GM12878 (cell line): ENCODE data around the gene STAT5A. TPM values are rescaled to one million over a fixed set of nuclear protein-coding genes. Genes with fewer than 3 reads are reported as not detected.

Source experiments
- ATAC-seq: fragments of 200-7000 bp; cut with Tn5 transposase; 3 replicates; pipeline ENCODE4 v1.9.1; 2020; ENCODE audit warnings: mild to moderate bottlenecking, moderate library complexity
- BruUV-seq: library from RNA; stranded (reverse); fragments of 400-500 nt; replicated peaks from 2 replicates; lab custom pipeline; 2021; lab: Mats Ljungman, UMichigan
- CTCF ChIA-PET: fragments of 300-600 bp; sonication (Branson Sonifier 250); formaldehyde crosslinking; extraction: SDS; loops from one replicate; lab custom pipeline; 2021; ENCODE audit warnings: inconsistent platforms; lab: Yijun Ruan, JAX
- POLR2A ChIA-PET: fragments of 350-600 bp; formaldehyde crosslinking; extraction: SDS; loops from one replicate; lab custom pipeline; 2021; ENCODE audit warnings: inconsistent platforms; lab: Charles Lee
- RAD21 ChIA-PET: fragments of 300-600 bp; sonication (Branson Sonifier 250); formaldehyde crosslinking; loops from one replicate; lab custom pipeline; 2023; ENCODE audit warnings: antibody characterized with exemption; ENCODE audit not compliant: unreplicated experiment; lab: Charles Lee
- SMC1A ChIA-PET: fragments of 300-600 bp; sonication (Branson Sonifier 250); formaldehyde crosslinking; loops from one replicate; lab custom pipeline; 2023; ENCODE audit not compliant: unreplicated experiment, uncharacterized antibody; lab: Charles Lee
- DNase-seq: peaks from one replicate; pipeline ENCODE4 v3.0.0-alpha.2; 2011; ENCODE audit warnings: low read depth, low spot score
- FAIRE-seq: peaks from 3 replicates; lab custom pipeline; 2011; peaks lifted over from hg19 to GRCh38; lab: Jason Lieb, UNC
- H2AFZ ChIP-seq: 2 replicates; pipeline ENCODE4 v1.6.0; 2011; ENCODE audit warnings: low read depth, low read length, control low read depth; ENCODE audit not compliant: control insufficient read depth
- H3K27ac ChIP-seq: 2 replicates; pipeline ENCODE4 v1.5.1; 2011; ENCODE audit warnings: control low read depth; ENCODE audit not compliant: control insufficient read depth, insufficient read depth
- H3K27me3 ChIP-seq, 2 experiments: replicated peaks in 1 of 2; 2 replicates each; pipeline versions ENCODE4 v1.6.0 to v1.6.1; 2011; ENCODE audit warnings: low read length in 1 of 2; ENCODE audit not compliant: control insufficient read depth in 2 of 2, insufficient read depth in 2 of 2
- H3K36me3 ChIP-seq, 2 experiments: 2 replicates each; pipeline ENCODE4 v1.5.1; 2011; ENCODE audit warnings: low read length in 1 of 2; ENCODE audit not compliant: control insufficient read depth in 2 of 2, insufficient read depth in 2 of 2
- H3K4me1 ChIP-seq: 2 replicates; pipeline ENCODE4 v1.6.1; 2011; ENCODE audit warnings: mild to moderate bottlenecking, low read length, moderate library complexity, mixed read lengths; ENCODE audit not compliant: control insufficient read depth, insufficient read depth
- H3K4me2 ChIP-seq: 2 replicates; pipeline ENCODE4 v1.6.0; 2011; ENCODE audit warnings: control low read depth; ENCODE audit not compliant: control insufficient read depth, insufficient read depth
- H3K4me3 ChIP-seq: fragments of 200-600 bp; sonication (generic); 2 replicates; pipeline ENCODE4 v1.5.1; 2016
- H3K79me2 ChIP-seq: 2 replicates; pipeline ENCODE4 v1.6.0; 2011; ENCODE audit warnings: low read length; ENCODE audit not compliant: control insufficient read depth, insufficient read depth
- H3K9ac ChIP-seq: 2 replicates; pipeline ENCODE4 v1.8.0; 2011; ENCODE audit warnings: low read length, control low read depth, mixed read lengths; ENCODE audit not compliant: control insufficient read depth, insufficient read depth
- H3K9me3 ChIP-seq: replicated peaks from 3 replicates; pipeline ENCODE4 v1.5.1; 2011; ENCODE audit warnings: mild to moderate bottlenecking, low read length; ENCODE audit not compliant: control insufficient read depth, insufficient read depth
- H4K20me1 ChIP-seq: 2 replicates; pipeline ENCODE4 v1.6.0; 2011; ENCODE audit not compliant: control insufficient read depth, insufficient read depth
- BMI1 ChIP-seq: fragments of 450-650 bp; IDR thresholded peaks from 2 replicates; pipeline ENCODE4 v1.6.1; 2016; ENCODE audit warnings: mild to moderate bottlenecking, moderate library complexity, borderline replicate concordance
- EGR1 ChIP-seq, 2 experiments: IDR thresholded peaks; 1 replicate in 1 of 2; 2 replicates in 1 of 2; pipeline ENCODE4 v1.6.1; 2011 to 2012; ENCODE audit warnings: low read depth in 2 of 2, low read length in 2 of 2, borderline replicate concordance in 1 of 2, mild to moderate bottlenecking in 1 of 2, moderate library complexity in 1 of 2
- FOS ChIP-seq: IDR thresholded peaks from 3 replicates; pipeline ENCODE4 v1.6.1; 2011; ENCODE audit warnings: borderline replicate concordance; ENCODE audit not compliant: insufficient read length; ENCODE audit errors: extremely low read depth
- LARP7 ChIP-seq: fragments of 450-650 bp; IDR thresholded peaks from 2 replicates; pipeline ENCODE4 v1.6.1; 2017; ENCODE audit warnings: mild to moderate bottlenecking
- MXI1 ChIP-seq: fragments of 150-350 bp; IDR thresholded peaks from 2 replicates; pipeline ENCODE4 v1.6.1; 2011; ENCODE audit warnings: low read depth, mild to moderate bottlenecking, inconsistent platforms, low read length, improper control_type of control experiment
- YBX1 ChIP-seq: fragments of 450-650 bp; IDR thresholded peaks from 2 replicates; pipeline ENCODE4 v1.6.1; 2016; ENCODE audit warnings: antibody characterized with exemption
- WGBS: methylation state at CpG from one replicate; pipeline ENCODE4 v1.1.6; 2016; ENCODE audit warnings: low lambda C conversion rate; ENCODE audit not compliant: insufficient replicate concordance, insufficient coverage; ENCODE audit errors: missing lambda C conversion rate; 5-methylcytosine and 5-hydroxymethylcytosine counted together
- in situ Hi-C: fragments of 300-500 bp; cut with MboI; formaldehyde crosslinking; loops from 9 replicates; pipeline ENCODE4 v1.14.3; 2018; ENCODE audit warnings: mixed read lengths
- intact Hi-C: fragments of 100-400 bp; cut with micrococcal nuclease; formaldehyde crosslinking; loops from one replicate; pipeline ENCODE4 v1.14.2; 2022; ENCODE audit not compliant: unreplicated experiment
- polyA plus RNA-seq, 11 experiments: library from polyadenylated mRNA; depleted of rRNA in 4 of 11; unstranded in 6 of 11; stranded (reverse) in 5 of 11; fragments of >200 nt; fragmentation: Nextera tagmentation in 4 of 11; fragmentation: Illumina TruSeq in 1 of 11; extraction: Ambion mirVana in 4 of 11; extraction: Trizol in 1 of 11; gene quantifications; 1 replicate in 1 of 11; 2 replicates in 10 of 11; pipeline versions ENCODE4 v1.2.1 to v1.2.3, GENCODE V29; 2011 to 2016; ENCODE audit warnings: inconsistent platforms in 2 of 11, missing spikeins in 2 of 11, low read depth in 1 of 11
- total RNA-seq, 4 experiments: library from RNA; depleted of rRNA in 3 of 4; stranded (reverse); fragments of >200 nt in 3 of 4; fragmentation: Illumina TruSeq in 1 of 4; extraction: Trizol in 1 of 4; gene quantifications; 2 replicates each; pipeline versions ENCODE4 v1.2.1 to v1.2.3, GENCODE V29; 2013 to 2021
- TF ChIP-seq, protein P1 (sequence below): IDR thresholded peaks from 2 replicates; pipeline ENCODE4 v1.6.1; 2012; ENCODE audit warnings: low read depth, low read length, improper control_type of control experiment
- TF ChIP-seq, protein P2 (sequence below): IDR thresholded peaks from 2 replicates; pipeline ENCODE4 v1.6.1; 2011; ENCODE audit warnings: low read depth, mild to moderate bottlenecking, low read length, moderate library complexity, borderline replicate concordance; ENCODE audit errors: extremely low read depth
- TF ChIP-seq, protein P3 (sequence below): fragments of 450-650 bp; formaldehyde crosslinking; IDR thresholded peaks from 2 replicates; pipeline ENCODE4 v1.5.0; 2022; ENCODE audit warnings: mild to moderate bottlenecking, missing genetic modification characterization

The STAT5A gene
- total and polyA plus RNA-seq, 10 of the 15 experiments (the other 5 are each of a cell fraction or from before 2014, with no cell fraction given) = 14.8 to 86.4 (median 41.5) TPM

DNA sequence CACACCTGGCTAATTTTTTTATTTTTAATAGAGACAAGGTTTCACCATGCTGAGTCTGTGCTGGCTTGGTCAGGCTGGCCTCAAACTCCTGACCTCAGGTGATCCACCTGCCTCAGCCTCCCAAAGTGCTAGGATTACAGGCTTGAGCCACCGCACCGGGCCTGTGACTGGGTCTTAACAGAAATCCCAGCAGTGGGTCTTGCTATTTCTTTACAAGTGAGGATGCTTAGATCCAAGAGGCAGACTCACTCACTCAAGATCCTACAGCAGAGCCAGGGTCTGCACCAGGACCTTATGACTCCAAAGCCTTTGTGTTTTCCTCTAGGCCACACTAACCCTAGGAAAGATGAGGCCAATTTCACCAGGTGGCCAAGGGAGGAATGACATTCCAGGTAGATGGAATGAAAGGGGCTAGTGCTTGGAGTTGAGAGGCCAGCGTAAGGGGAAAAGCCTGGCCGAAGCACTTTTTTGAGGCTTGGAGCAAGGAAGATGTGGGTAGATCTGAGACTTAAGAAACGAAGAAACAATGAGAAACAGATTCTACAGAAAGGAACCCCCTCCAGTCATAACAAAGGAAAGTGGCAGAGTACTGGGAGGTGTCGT lies 5.7 kb upstream of the STAT5A start:
- no TSS peak for BruUV-seq
- Histone ChIP-seq H3K9ac (no peak overlapping the region), H3K4me2 (no peak overlapping the region), H3K9me3 (no peaks in the 10 kb centered on the region), H3K27ac (no peak overlapping the region)
- intact Hi-C loops = no loop called here
- DNase-seq = no peak
- TF ChIP-seq YBX1 = no peak
- TF ChIP-seq MXI1 = no peak
- TF ChIP-seq, protein P1, sequence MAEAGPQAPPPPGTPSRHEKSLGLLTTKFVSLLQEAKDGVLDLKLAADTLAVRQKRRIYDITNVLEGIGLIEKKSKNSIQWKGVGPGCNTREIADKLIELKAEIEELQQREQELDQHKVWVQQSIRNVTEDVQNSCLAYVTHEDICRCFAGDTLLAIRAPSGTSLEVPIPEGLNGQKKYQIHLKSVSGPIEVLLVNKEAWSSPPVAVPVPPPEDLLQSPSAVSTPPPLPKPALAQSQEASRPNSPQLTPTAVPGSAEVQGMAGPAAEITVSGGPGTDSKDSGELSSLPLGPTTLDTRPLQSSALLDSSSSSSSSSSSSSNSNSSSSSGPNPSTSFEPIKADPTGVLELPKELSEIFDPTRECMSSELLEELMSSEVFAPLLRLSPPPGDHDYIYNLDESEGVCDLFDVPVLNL = no peak
- TF ChIP-seq, protein P2, sequence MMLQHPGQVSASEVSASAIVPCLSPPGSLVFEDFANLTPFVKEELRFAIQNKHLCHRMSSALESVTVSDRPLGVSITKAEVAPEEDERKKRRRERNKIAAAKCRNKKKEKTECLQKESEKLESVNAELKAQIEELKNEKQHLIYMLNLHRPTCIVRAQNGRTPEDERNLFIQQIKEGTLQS = no peak
- TF ChIP-seq, protein P3, sequence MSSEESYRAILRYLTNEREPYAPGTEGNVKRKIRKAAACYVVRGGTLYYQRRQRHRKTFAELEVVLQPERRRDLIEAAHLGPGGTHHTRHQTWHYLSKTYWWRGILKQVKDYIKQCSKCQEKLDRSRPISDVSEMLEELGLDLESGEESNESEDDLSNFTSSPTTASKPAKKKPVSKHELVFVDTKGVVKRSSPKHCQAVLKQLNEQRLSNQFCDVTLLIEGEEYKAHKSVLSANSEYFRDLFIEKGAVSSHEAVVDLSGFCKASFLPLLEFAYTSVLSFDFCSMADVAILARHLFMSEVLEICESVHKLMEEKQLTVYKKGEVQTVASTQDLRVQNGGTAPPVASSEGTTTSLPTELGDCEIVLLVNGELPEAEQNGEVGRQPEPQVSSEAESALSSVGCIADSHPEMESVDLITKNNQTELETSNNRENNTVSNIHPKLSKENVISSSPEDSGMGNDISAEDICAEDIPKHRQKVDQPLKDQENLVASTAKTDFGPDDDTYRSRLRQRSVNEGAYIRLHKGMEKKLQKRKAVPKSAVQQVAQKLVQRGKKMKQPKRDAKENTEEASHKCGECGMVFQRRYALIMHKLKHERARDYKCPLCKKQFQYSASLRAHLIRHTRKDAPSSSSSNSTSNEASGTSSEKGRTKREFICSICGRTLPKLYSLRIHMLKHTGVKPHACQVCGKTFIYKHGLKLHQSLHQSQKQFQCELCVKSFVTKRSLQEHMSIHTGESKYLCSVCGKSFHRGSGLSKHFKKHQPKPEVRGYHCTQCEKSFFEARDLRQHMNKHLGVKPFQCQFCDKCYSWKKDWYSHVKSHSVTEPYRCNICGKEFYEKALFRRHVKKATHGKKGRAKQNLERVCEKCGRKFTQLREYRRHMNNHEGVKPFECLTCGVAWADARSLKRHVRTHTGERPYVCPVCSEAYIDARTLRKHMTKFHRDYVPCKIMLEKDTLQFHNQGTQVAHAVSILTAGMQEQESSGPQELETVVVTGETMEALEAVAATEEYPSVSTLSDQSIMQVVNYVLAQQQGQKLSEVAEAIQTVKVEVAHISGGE (CRISPR knock-in tag) = no peak
- no peak for TF ChIP-seq EGR1 (IDR thresholded peaks at IDR 0.05; ENCODE audit: borderline replicate concordance in 1 of 2, low read depth in 2 of 2, low read length in 2 of 2)
- no peak for TF ChIP-seq LARP7
- TF ChIP-seq BMI1 = no peak
- TF ChIP-seq FOS = no peak
- TF ChIP-seq, all 136 proteins: peak for 0
- Histone ChIP-seq H3K4me3 (no peak overlapping the region), H3K79me2 (peaks cover 10% of the 10 kb centered on the region), H3K4me1 (peaks cover 21% of the 10 kb centered on the region), H3K36me3 (no peaks in the 10 kb centered on the region), H3K27me3 (no peaks in the 10 kb centered on the region), H2AFZ (no peak overlapping the region), H4K20me1 (no peaks in the 10 kb centered on the region)
- 77% methylated on average over 6 of the region's 6 CpGs for WGBS
- ChIA-PET CTCF (interaction anchor here (1.6 kb wide), 1 partner anchor 60 kb away, joined by 3 read pairs; no protein-coding TSS in a partner anchor), RAD21 (no interaction called here), SMC1A (no interaction called here), POLR2A (no interaction called here)
- no peak for FAIRE-seq
- in situ Hi-C loops = no loop called here
- ATAC-seq = no peak
